SK-N-SH (cell line): ENCODE measurements around the gene PYCR2. TPM values are rescaled to one million over a fixed set of nuclear protein-coding genes. Genes with fewer than 3 reads are reported as not detected.

Source experiments
- CTCF ChIA-PET: fragments of 300-600, 350-600 bp; formaldehyde crosslinking; extraction: SDS; loops from one replicate; lab custom pipeline; 2021; lab: Yijun Ruan, JAX
- POLR2A ChIA-PET: fragments of 350-600 bp; sonication (Branson Sonifier 250); formaldehyde crosslinking; extraction: SDS; loops from one replicate; lab custom pipeline; 2020; ENCODE audit warnings: antibody characterized with exemption, inconsistent platforms; lab: Yijun Ruan, JAX
- DNase-seq: peaks from one replicate; pipeline ENCODE4 v3.0.0; 2012
- H2AFZ ChIP-seq: fragments of 200-600 bp; sonication (generic); 2 replicates; pipeline ENCODE4 v1.8.1; 2016; ENCODE audit warnings: antibody characterized with exemption, mild to moderate bottlenecking, low read depth
- H3F3A ChIP-seq: fragments of 200-600 bp; sonication (generic); replicated peaks from 2 replicates; pipeline ENCODE3; 2016; ENCODE audit warnings: antibody characterized with exemption, mild to moderate bottlenecking; ENCODE audit not compliant: insufficient read depth
- H3K27ac ChIP-seq, 2 experiments: fragments of 200-500 bp in 1 of 2; fragments of 200-600 bp in 1 of 2; sonication (Bioruptor generic) in 1 of 2; sonication (generic), shearing (Covaris generic) in 1 of 2; 2 replicates each; pipeline versions ENCODE4 v1.5.1 to v1.6.1; 2014 to 2016; ENCODE audit warnings: low read depth in 2 of 2, inconsistent platforms in 1 of 2, low read length in 1 of 2, mild to moderate bottlenecking in 1 of 2, mixed read lengths in 1 of 2
- H3K27me3 ChIP-seq: fragments of 200-600 bp; sonication (generic), shearing (Covaris generic); 2 replicates; pipeline ENCODE4 v1.6.1; 2016; ENCODE audit warnings: mixed run types; ENCODE audit not compliant: insufficient read depth
- H3K36me3 ChIP-seq, 2 experiments: fragments of 200-500 bp in 1 of 2; fragments of 200-600 bp in 1 of 2; sonication (Bioruptor generic) in 1 of 2; sonication (generic) in 1 of 2; replicated peaks in 1 of 2; 2 replicates each; pipeline versions ENCODE3 to v1.5.1; 2014 to 2016; ENCODE audit warnings: low read length in 1 of 2, mild to moderate bottlenecking in 1 of 2; ENCODE audit not compliant: insufficient read depth in 2 of 2, control insufficient read depth in 1 of 2
- H3K4me1 ChIP-seq, 2 experiments: fragments of 200-500 bp in 1 of 2; fragments of 200-600 bp in 1 of 2; sonication (Bioruptor generic) in 1 of 2; sonication (generic), shearing (Covaris generic) in 1 of 2; 2 replicates each; pipeline versions ENCODE4 v1.5.1 to v1.6.1; 2014 to 2016; ENCODE audit warnings: low read depth in 1 of 2, low read length in 1 of 2, mixed run types in 1 of 2; ENCODE audit not compliant: insufficient read depth in 2 of 2, control insufficient read depth in 1 of 2
- H3K4me2 ChIP-seq: fragments of 200-600 bp; sonication (generic), shearing (Covaris generic); 2 replicates; pipeline ENCODE4 v1.6.1; 2017; ENCODE audit warnings: mixed run types
- H3K4me3 ChIP-seq, 2 experiments: fragments of 200-500 bp in 1 of 2; fragments of 200-600 bp in 1 of 2; sonication (Bioruptor generic) in 1 of 2; sonication (generic), shearing (Covaris generic) in 1 of 2; 2 replicates each; pipeline versions ENCODE4 v1.5.1 to v1.8.1; 2014 to 2016; ENCODE audit warnings: low read depth in 2 of 2, inconsistent platforms in 1 of 2, low read length in 1 of 2, mild to moderate bottlenecking in 1 of 2, mixed read lengths in 1 of 2, moderate library complexity in 1 of 2
- H3K79me2 ChIP-seq: fragments of 200-600 bp; sonication (generic); 2 replicates; pipeline ENCODE4 v1.8.1; 2017; ENCODE audit warnings: mild to moderate bottlenecking; ENCODE audit not compliant: insufficient read depth
- H3K9ac ChIP-seq: fragments of 200-600 bp; sonication (generic); 2 replicates; pipeline ENCODE4 v1.6.1; 2017; ENCODE audit warnings: mixed run types
- H3K9me2 ChIP-seq: fragments of 200-600 bp; sonication (generic); 2 replicates; pipeline ENCODE4 v1.6.1; 2017; ENCODE audit warnings: mixed run types
- H3K9me3 ChIP-seq: fragments of 200-600 bp; sonication (generic); 2 replicates; pipeline ENCODE4 v1.6.1; 2017; ENCODE audit warnings: mixed run types, mild to moderate bottlenecking, moderate library complexity
- H4K20me1 ChIP-seq: fragments of 200-600 bp; sonication (generic); 2 replicates; pipeline ENCODE4 v1.6.1; 2017; ENCODE audit warnings: mild to moderate bottlenecking, mixed run types; ENCODE audit not compliant: insufficient read depth
- CHD2 ChIP-seq: fragments of 150-350 bp; IDR thresholded peaks from 2 replicates; pipeline ENCODE4 v1.6.1; 2018; ENCODE audit warnings: low read length; ENCODE audit not compliant: partially characterized antibody
- CTCF ChIP-seq: fragments of 200-600 bp; sonication (generic); IDR thresholded peaks from 2 replicates; pipeline ENCODE4 v1.6.1; 2017; ENCODE audit warnings: antibody characterized with exemption, mild to moderate bottlenecking, moderate library complexity
- FOSL2 ChIP-seq: IDR thresholded peaks from 2 replicates; pipeline ENCODE4 v1.4.0; 2012; ENCODE audit warnings: low read depth, mild to moderate bottlenecking, moderate library complexity, borderline replicate concordance
- GABPA ChIP-seq: IDR thresholded peaks from 2 replicates; pipeline ENCODE4 v1.4.0; 2012; ENCODE audit warnings: low read depth, mild to moderate bottlenecking
- RAD21 ChIP-seq: IDR thresholded peaks from 2 replicates; pipeline ENCODE4 v1.6.1; 2012; ENCODE audit warnings: mild to moderate bottlenecking, low read length
- SMC3 ChIP-seq: IDR thresholded peaks from 2 replicates; pipeline ENCODE4 v1.6.1; 2012; ENCODE audit warnings: low read depth, low read length, improper control_type of control experiment
- TAF1 ChIP-seq: IDR thresholded peaks from 2 replicates; pipeline ENCODE4 v1.6.1; 2012; ENCODE audit warnings: low read depth, mild to moderate bottlenecking, low read length, moderate library complexity, borderline replicate concordance
- TCF12 ChIP-seq: IDR thresholded peaks from 2 replicates; pipeline ENCODE4 v1.4.0; 2012
- WGBS: methylation state at CpG from one replicate; pipeline ENCODE4 v1.1.6; 2017; ENCODE audit warnings: low lambda C conversion rate; 5-methylcytosine and 5-hydroxymethylcytosine counted together
- polyA plus RNA-seq, 3 experiments: library from polyadenylated mRNA; depleted of rRNA; stranded (reverse); fragments of >200 nt; gene quantifications; 2 replicates each; pipeline ENCODE4 v1.2.3, GENCODE V29; 2012

PYCR2 gene
- polyA plus RNA-seq, 1 of the 3 experiments (the other 2 are of a cell fraction), result 95.3 TPM

- TF ChIP-seq GABPA (no peak), CHD2 (no peak), CTCF (no peak), SMC3 (no peak), RAD21 (no peak), TAF1 (no peak), TCF12 (no peak)
- ChIA-PET POLR2A (no interaction called here), CTCF (interaction anchor here (1.2 kb wide), 1 partner anchor 418 kb away, joined by 3 read pairs; no protein-coding TSS in a partner anchor)
Measured at GRCh38 chr1:225892307-225892706, 31.7 kb downstream of the PYCR2 start.

GRCh38 chr1:225891229-225891972 is 32.6 kb downstream of the PYCR2 start:
- H3F3A ChIP-seq, result no peaks in the 10 kb centered on the region
- no peak overlapping the region for H3K9ac ChIP-seq
- no peaks in the 10 kb centered on the region; a peak in 1 of 4 replicates for H3K4me1 ChIP-seq
- POLR2A ChIA-PET, result no interaction called here
- CTCF ChIA-PET, result interaction anchor here (1.2 kb wide), 1 partner anchor 417 kb away, joined by 3 read pairs; no protein-coding TSS in a partner anchor
- no peak overlapping the region for H3K27ac ChIP-seq
- no peak overlapping the region for H3K4me3 ChIP-seq
- no peak for DNase-seq
- WGBS, result 98% methylated on average over 13 of the region's 14 CpGs
- no peak overlapping the region for H3K4me2 ChIP-seq
- no peaks in the 10 kb centered on the region for H3K36me3 ChIP-seq
- H4K20me1 ChIP-seq, result no peaks in the 10 kb centered on the region
- TF ChIP-seq FOSL2 (no peak), GABPA (no peak)
- no peaks in the 10 kb centered on the region for H3K79me2 ChIP-seq
- H2AFZ ChIP-seq, result no peak overlapping the region
- no peaks in the 10 kb centered on the region for H3K27me3 ChIP-seq
- no peaks in the 10 kb centered on the region for H3K9me3 ChIP-seq
- no peaks in the 10 kb centered on the region for H3K9me2 ChIP-seq

More at GRCh38 chr1:225892307-225892706, 31.7 kb downstream of the PYCR2 start:
- no peaks in the 10 kb centered on the region for H3K36me3 ChIP-seq
- H3K79me2 ChIP-seq, result no peaks in the 10 kb centered on the region
- H3K4me3 ChIP-seq, result no peak overlapping the region
- DNase-seq, result no peak
- H3K4me2 ChIP-seq, result no peak overlapping the region
- H2AFZ ChIP-seq, result no peak overlapping the region
- no peak overlapping the region for H3K9ac ChIP-seq
- peaks cover 0 to 2% of the 10 kb centered on the region in 2 experiments; a peak in 1 of 4 replicates for H3K4me1 ChIP-seq
- H3K27ac ChIP-seq, result no peak overlapping the region
- no peaks in the 10 kb centered on the region for H3F3A ChIP-seq
- WGBS, result 92% methylated on average over 6 of the region's 6 CpGs
- H4K20me1 ChIP-seq, result no peaks in the 10 kb centered on the region
- H3K9me3 ChIP-seq, result no peaks in the 10 kb centered on the region
- no peaks in the 10 kb centered on the region for H3K27me3 ChIP-seq
- no peaks in the 10 kb centered on the region for H3K9me2 ChIP-seq
